Keratinocyte (primary cell): Measurements from ENCODE around the gene MESD. TPM values are rescaled to one million over a fixed set of nuclear protein-coding genes. Genes with fewer than 3 reads are reported as not detected.

Experiments used
- DNase-seq: peaks from one replicate; pipeline ENCODE4 v3.0.0-alpha.2; 2011; ENCODE audit warnings: low read depth, missing footprints, low spot score
- FAIRE-seq: peaks from 2 replicates; lab custom pipeline; 2011; peaks lifted over from hg19 to GRCh38; lab: Jason Lieb, UNC
- H2AFZ ChIP-seq: 2 replicates; pipeline ENCODE4 v1.6.0; 2012; ENCODE audit warnings: low read length, control low read depth, inconsistent platforms; ENCODE audit not compliant: control insufficient read depth
- H3K27ac ChIP-seq: 2 replicates; pipeline ENCODE4 v1.5.1; 2011; ENCODE audit warnings: low read length; ENCODE audit not compliant: control insufficient read depth, insufficient read depth
- H3K27me3 ChIP-seq: 3 replicates; pipeline ENCODE4 v1.6.0; 2011; ENCODE audit warnings: low read length; ENCODE audit not compliant: control insufficient read depth, insufficient read depth; ENCODE audit errors: extremely low read depth
- H3K36me3 ChIP-seq, 2 experiments: 2 replicates in 1 of 2; 3 replicates in 1 of 2; pipeline ENCODE4 v1.5.1; 2011; ENCODE audit warnings: low read length in 2 of 2, mild to moderate bottlenecking in 1 of 2; ENCODE audit not compliant: control insufficient read depth in 2 of 2, insufficient read depth in 2 of 2; ENCODE audit errors: extremely low read depth in 1 of 2
- H3K4me1 ChIP-seq: 3 replicates; pipeline ENCODE4 v1.5.1; 2011; ENCODE audit warnings: low read length; ENCODE audit not compliant: control insufficient read depth, insufficient read depth; ENCODE audit errors: extremely low read depth
- H3K4me2 ChIP-seq: 3 replicates; pipeline ENCODE4 v1.6.0; 2011; ENCODE audit warnings: low read depth, low read length; ENCODE audit not compliant: control insufficient read depth, insufficient read depth; ENCODE audit errors: extremely low read depth
- H3K4me3 ChIP-seq, 3 experiments: fragments of 200-600 bp in 1 of 3; sonication (generic) in 1 of 3; 2 replicates in 2 of 3; 3 replicates in 1 of 3; pipeline ENCODE4 v1.5.1; 2011 to 2016; ENCODE audit warnings: low read length in 3 of 3, mild to moderate bottlenecking in 3 of 3, control low read depth in 2 of 3, inconsistent platforms in 1 of 3, low read depth in 1 of 3, mixed read lengths in 1 of 3, mixed run types in 1 of 3, moderate library complexity in 1 of 3; ENCODE audit not compliant: control insufficient read depth in 2 of 3, insufficient read depth in 2 of 3; ENCODE audit errors: extremely low read depth in 1 of 3
- H3K79me2 ChIP-seq: 2 replicates; pipeline ENCODE4 v1.6.0; 2012; ENCODE audit warnings: low read length; ENCODE audit not compliant: control insufficient read depth, insufficient read depth
- H3K9ac ChIP-seq: 3 replicates; pipeline ENCODE4 v1.6.0; 2011; ENCODE audit warnings: low read length; ENCODE audit not compliant: control insufficient read depth, insufficient read depth; ENCODE audit errors: extremely low read depth
- H3K9me1 ChIP-seq: 3 replicates; pipeline ENCODE4 v1.6.0; 2011; ENCODE audit warnings: low read length; ENCODE audit not compliant: control insufficient read depth, insufficient read depth; ENCODE audit errors: extremely low read depth
- H3K9me3 ChIP-seq: 2 replicates; pipeline ENCODE4 v1.5.1; 2012; ENCODE audit warnings: low read depth, low read length; ENCODE audit not compliant: control insufficient read depth
- H4K20me1 ChIP-seq: 3 replicates; pipeline ENCODE4 v1.6.0; 2011; ENCODE audit warnings: low read length; ENCODE audit not compliant: control insufficient read depth, insufficient read depth; ENCODE audit errors: extremely low read depth
- EZH2 ChIP-seq: IDR thresholded peaks from one replicate; pipeline ENCODE4 v1.6.1; 2012; ENCODE audit warnings: inconsistent platforms, mild to moderate bottlenecking, low read length, moderate library complexity
- dilution Hi-C: fragments of 300-500 bp; cut with MboI; formaldehyde crosslinking; loops from one replicate; pipeline ENCODE4 v1.7.0; 2020; ENCODE audit warnings: low sequenced_read_pairs; ENCODE audit not compliant: extremely low pct_ligation_motif_present
- polyA plus RNA-seq, 5 experiments: library from polyadenylated mRNA; depleted of rRNA in 3 of 5; stranded (reverse) in 3 of 5; stranded (forward) in 1 of 5; unstranded in 1 of 5; fragments of >200 nt; gene quantifications; 1 replicate in 1 of 5; 2 replicates in 3 of 5; 3 replicates in 1 of 5; pipeline versions ENCODE4 v1.2.1 to v1.2.3, GENCODE V29; 2011 to 2012; ENCODE audit warnings: missing spikeins in 2 of 5, low read depth in 1 of 5, low replicate concordance in 1 of 5
- TF ChIP-seq, protein P1 (sequence below), 3 experiments: IDR thresholded peaks in 1 of 3; conservative IDR thresholded peaks in 1 of 3; optimal IDR thresholded peaks in 1 of 3; 2 replicates in 2 of 3; 3 replicates in 1 of 3; pipeline versions ENCODE3 to v1.5.1; 2011; ENCODE audit warnings: low read length in 3 of 3, mild to moderate bottlenecking in 3 of 3, moderate library complexity in 2 of 3, control low read depth in 1 of 3, inconsistent platforms in 1 of 3; ENCODE audit not compliant: insufficient read depth in 2 of 3; ENCODE audit errors: extremely low read depth in 1 of 3

Gene MESD
- polyA plus RNA-seq, 1 donor (not counting 4 experiments of a cell fraction or from before 2014, with no cell fraction given), result 18.7 TPM

DNA sequence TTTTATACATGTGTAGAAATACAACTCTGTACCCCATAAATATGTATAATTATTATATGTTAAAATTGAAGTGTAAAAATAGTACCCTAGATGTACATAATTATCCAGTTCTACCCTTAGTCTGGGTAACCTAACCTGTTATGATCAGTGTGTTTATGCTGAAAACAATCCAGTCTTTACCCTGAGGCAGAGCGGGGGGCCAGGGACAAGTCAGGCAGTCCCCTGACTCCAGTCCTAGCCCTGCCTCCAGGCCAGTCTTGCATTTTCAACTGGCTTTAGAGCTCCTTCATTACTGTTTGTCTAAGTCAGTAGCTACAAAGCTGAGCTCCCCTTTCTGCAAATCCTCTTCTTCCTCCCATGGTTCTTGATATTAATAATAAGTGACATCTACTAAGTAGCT is 3.1 kb downstream of the MESD start:
- Histone ChIP-seq H3K4me2 (peak overlapping the region; percentile 47), H3K4me3 (no peak overlapping the region), H2AFZ (no peak overlapping the region), H3K79me2 (peaks cover 74% of the 10 kb centered on the region), H3K9ac (no peak overlapping the region), H3K27me3 (no peaks in the 10 kb centered on the region), H3K9me1 (peaks cover 4% of the 10 kb centered on the region), H3K4me1 (peaks cover 40% of the 10 kb centered on the region), H3K27ac (no peak overlapping the region), H3K9me3 (no peaks in the 10 kb centered on the region), H3K36me3 (peaks cover 1 to 11% of the 10 kb centered on the region in 2 experiments), H4K20me1 (peaks cover 6% of the 10 kb centered on the region)
- no peak for TF ChIP-seq EZH2
- TF ChIP-seq, protein P1, sequence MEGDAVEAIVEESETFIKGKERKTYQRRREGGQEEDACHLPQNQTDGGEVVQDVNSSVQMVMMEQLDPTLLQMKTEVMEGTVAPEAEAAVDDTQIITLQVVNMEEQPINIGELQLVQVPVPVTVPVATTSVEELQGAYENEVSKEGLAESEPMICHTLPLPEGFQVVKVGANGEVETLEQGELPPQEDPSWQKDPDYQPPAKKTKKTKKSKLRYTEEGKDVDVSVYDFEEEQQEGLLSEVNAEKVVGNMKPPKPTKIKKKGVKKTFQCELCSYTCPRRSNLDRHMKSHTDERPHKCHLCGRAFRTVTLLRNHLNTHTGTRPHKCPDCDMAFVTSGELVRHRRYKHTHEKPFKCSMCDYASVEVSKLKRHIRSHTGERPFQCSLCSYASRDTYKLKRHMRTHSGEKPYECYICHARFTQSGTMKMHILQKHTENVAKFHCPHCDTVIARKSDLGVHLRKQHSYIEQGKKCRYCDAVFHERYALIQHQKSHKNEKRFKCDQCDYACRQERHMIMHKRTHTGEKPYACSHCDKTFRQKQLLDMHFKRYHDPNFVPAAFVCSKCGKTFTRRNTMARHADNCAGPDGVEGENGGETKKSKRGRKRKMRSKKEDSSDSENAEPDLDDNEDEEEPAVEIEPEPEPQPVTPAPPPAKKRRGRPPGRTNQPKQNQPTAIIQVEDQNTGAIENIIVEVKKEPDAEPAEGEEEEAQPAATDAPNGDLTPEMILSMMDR (optimal IDR thresholded peaks at IDR 0.05 in 1 of 3, IDR thresholded peaks at IDR 0.05 in 1 of 3, conservative IDR thresholded peaks at IDR 0.05 in 1 of 3; ENCODE audit: extremely low read depth in 1 of 3, insufficient read depth in 2 of 3, low read length in 3 of 3), result no peak
- no peak for FAIRE-seq
- dilution Hi-C loops, result no loop called here
- no peak for DNase-seq

DNA sequence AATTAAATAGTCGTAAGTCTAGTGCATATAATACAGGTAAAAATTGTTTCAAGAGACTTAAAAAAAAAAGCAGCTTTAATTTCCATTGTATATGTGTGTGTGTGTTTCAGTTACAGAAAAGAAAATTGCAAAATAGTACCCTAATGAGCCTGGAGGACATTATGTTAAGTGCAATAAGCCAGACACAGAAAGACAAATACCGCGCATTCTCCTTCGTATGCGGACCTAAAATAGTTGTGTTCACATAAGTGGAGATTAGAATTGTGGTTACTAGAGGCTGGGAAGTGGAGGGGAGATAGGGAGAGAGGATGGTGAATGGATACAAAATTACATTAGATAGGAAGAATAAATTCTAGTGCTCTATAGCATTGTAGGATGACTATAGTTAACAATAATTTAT is 3.6 kb downstream of the MESD start:
- Histone ChIP-seq H3K9me1 (peaks cover 4% of the 10 kb centered on the region), H3K4me1 (peaks cover 35% of the 10 kb centered on the region), H3K79me2 (peaks cover 74% of the 10 kb centered on the region), H3K4me2 (no peak overlapping the region), H3K27ac (no peak overlapping the region), H3K4me3 (no peak overlapping the region), H2AFZ (no peak overlapping the region), H4K20me1 (peaks cover 6% of the 10 kb centered on the region), H3K9me3 (no peaks in the 10 kb centered on the region), H3K27me3 (no peaks in the 10 kb centered on the region), H3K9ac (no peak overlapping the region), H3K36me3 (peaks cover 1 to 11% of the 10 kb centered on the region in 2 experiments)
- FAIRE-seq, result no peak
- dilution Hi-C loops, result no loop called here
- TF ChIP-seq, protein P1 (optimal IDR thresholded peaks at IDR 0.05 in 1 of 3, IDR thresholded peaks at IDR 0.05 in 1 of 3, conservative IDR thresholded peaks at IDR 0.05 in 1 of 3; ENCODE audit: extremely low read depth in 1 of 3, insufficient read depth in 2 of 3, low read length in 3 of 3), result no peak
- no peak for DNase-seq
